T47D (cell line): ENCODE results near the gene CRY2.

ENCODE experiments used
- DNase-seq, 2 experiments: peaks; one replicate each; pipeline versions ENCODE4 v3.0.0 to v3.0.0-alpha.2; 2011 to 2012; ENCODE audit warnings: low read depth in 1 of 2, low spot score in 1 of 2
- JUND ChIP-seq: IDR thresholded peaks from 2 replicates; pipeline ENCODE4 v1.6.1; 2012; ENCODE audit warnings: low read depth
- in situ Hi-C: cut with HindIII; loops from 2 replicates; pipeline ENCODE4 v1.10.0; 2016; ENCODE audit warnings: low sequenced_read_pairs, low pct_unique_long_range_greater_than_20kb

Gene CRY2

GRCh38 chr11:45858751-45859398, 11.6 kb downstream of the CRY2 start:
- in situ Hi-C loops: no loop called here
- no peak for DNase-seq
- TF ChIP-seq JUND: no peak

DNA sequence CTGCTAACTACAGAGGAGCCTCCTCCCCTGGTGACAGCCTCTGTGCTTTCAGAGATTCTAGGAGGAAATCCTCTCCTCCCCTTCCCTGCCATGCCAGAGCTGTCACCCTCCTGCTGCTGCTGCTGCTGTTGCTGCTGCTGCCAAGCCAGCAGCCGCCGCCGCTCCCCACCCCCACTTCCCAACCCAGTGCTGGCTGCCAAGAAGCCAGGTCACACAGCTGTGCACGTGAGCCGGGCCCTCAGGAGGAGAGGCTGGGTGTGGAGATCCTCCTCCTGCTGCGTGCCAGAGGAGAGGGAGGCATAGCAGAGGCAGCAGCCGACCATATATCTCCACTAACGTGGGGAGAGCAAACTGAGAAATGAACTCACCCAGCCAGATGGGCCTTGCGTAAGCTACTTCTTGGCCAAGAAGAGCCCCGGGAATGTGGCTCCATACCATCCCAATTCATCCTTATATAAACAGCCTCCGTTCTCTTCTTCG, 12.4 kb downstream of the CRY2 start:
- in situ Hi-C loops: no loop called here
- peak in 1 of 2 experiments; percentile 59 for DNase-seq
- no peak for TF ChIP-seq JUND

DNA sequence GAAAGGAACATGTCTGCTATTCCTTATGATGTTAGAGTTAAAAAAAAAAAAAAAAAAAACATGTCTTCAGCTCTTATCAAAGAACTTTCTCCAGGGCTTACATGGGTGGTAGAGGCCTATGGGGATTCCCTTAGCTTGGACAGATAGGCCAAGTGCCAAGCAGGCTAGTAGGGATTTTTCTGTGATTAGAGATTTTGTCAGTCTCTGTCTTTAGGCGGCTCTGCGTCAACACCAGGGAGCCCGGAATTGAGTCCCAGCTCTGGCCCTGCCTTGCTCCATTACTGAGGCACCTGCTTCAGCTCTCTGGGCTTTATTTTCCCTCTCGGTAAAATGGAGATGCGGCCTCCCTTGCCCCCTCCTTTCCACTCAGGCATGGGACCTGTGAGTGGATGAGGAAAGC, 13.1 kb downstream of the CRY2 start:
- in situ Hi-C loops: no loop called here
- no peak for TF ChIP-seq JUND
- no peak for DNase-seq

- in situ Hi-C loops: no loop called here
- TF ChIP-seq JUND: no peak
- no peak for DNase-seq
Measured at GRCh38 chr11:45860764-45861510, 13.7 kb downstream of the CRY2 start.

DNA sequence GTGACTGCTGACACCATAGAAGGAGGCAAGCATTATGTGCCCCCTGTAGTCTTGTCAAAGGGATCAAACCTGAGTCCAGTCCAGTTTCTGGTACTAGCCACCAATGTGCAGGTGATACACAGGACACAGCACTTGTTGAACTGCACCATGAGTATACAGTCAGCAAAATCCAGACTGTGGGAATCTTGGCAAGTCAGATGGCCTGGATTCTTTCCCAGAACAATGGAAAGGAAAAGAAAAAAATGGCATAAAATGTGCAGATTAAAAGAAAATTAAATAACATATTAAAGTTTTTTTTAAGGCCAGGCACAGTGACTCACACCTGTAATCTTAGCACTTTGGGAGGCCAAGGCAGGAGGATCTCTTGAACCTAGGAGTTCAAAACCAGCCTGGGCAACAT, 16.8 kb downstream of the CRY2 start:
- in situ Hi-C loops: no loop called here
- no peak for DNase-seq
- TF ChIP-seq JUND: no peak

GRCh38 chr11:45869551-45869950, 22.3 kb downstream of the CRY2 start:
- in situ Hi-C loops: no loop called here
- no peak for TF ChIP-seq JUND
- DNase-seq: no peak

GRCh38 chr11:45870706-45871105, 23.4 kb downstream of the CRY2 start:
- in situ Hi-C loops: no loop called here

GRCh38 chr11:45871638-45872037, 24.4 kb downstream of the CRY2 start:
- in situ Hi-C loops: no loop called here
- TF ChIP-seq JUND: no peak
- no peak for DNase-seq

More at GRCh38 chr11:45870706-45871105, 23.4 kb downstream of the CRY2 start:
- no peak for TF ChIP-seq JUND
- DNase-seq: no peak

- peak; percentile 76 to 84 for DNase-seq
- in situ Hi-C loops: no loop called here
Measured at GRCh38 chr11:45872651-45873356, 25.5 kb downstream of the CRY2 start.

DNA sequence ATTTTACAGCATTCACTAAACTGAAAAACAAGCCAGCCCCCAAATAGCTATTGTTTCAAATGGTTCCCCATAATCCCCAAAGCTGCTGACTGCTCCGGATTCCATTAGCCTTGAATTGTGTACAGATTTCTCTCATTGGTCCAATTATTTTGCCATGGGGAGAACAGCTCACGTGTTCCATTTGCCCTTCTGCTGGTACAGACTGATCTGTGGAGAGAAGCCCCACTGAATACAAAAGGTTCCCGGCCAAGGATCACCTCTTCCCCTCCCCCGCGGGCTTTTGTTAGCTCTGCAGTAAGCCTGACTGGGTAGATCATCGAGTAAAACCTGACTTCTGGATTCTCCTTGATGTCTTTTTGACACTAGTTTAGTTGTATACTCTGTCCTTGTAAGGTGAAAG, 29.1 kb downstream of the CRY2 start:
- DNase-seq: no peak
- in situ Hi-C loops: no loop called here
- no peak for TF ChIP-seq JUND

More at GRCh38 chr11:45872651-45873356, 25.5 kb downstream of the CRY2 start:
- TF ChIP-seq JUND: no peak

DNA sequence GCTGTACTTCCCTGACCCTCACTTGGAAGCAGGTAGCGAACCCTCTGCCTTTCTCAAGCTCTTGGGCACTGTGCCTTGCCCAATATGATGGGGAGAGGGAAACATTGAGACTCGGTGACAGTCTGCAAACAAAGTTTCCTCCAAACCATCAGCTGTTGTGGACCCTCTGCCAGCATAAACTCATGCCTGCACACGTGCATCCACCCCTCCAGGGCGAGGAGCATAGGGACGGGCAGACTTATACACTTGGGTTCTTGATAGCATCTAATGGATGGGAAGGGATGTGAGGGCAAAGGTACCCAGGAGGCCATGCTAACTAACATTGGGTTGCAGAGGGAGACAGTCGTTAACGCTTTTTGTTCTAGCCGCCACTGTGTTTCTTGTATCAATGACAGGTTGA, 29.9 kb downstream of the CRY2 start:
- in situ Hi-C loops: no loop called here
- DNase-seq: no peak
- TF ChIP-seq JUND: no peak

DNA sequence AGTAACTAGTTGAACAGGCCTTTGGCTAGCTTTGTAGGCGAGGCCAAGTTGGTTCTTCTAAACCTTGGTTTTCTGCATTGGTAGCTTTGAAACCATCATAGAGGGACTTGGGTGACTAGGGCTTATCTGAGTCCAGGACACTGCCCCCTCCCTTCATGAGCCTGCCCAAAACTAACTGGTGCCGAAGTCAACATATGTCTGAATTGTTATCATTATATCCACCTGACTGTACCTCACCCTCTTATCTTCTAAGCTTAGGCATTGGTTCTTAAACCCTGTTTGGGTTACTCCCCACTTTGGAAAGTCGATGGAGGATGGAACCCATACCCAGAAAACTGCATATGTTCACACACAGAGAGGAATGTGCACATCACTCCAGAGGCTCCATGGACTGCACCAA, 30.6 kb downstream of the CRY2 start:
- no peak for TF ChIP-seq JUND
- no peak for DNase-seq
- in situ Hi-C loops: no loop called here
